GM13976 (cell line): Measurements from ENCODE around the gene MAP3K12.
"Not testable (repeated sequence)": the region's sequence is repeated elsewhere in the genome, so short reads cannot be mapped to it uniquely, and the experiment has no call there.

Experiments
- DNase-seq: peaks from one replicate; pipeline ENCODE4 v3.0.0; 2012; ENCODE audit warnings: low spot score
- in situ Hi-C: fragments of 300-500 bp; cut with MboI; formaldehyde crosslinking; loops from one replicate; pipeline ENCODE4 v1.12.0; 2022; ENCODE audit warnings: low sequenced_read_pairs, mixed read lengths, inconsistent platforms; ENCODE audit not compliant: unreplicated experiment
- TF ChIP-seq, protein P1 (sequence below): IDR thresholded peaks from 2 replicates; pipeline ENCODE4 v1.5.1; 2012; ENCODE audit warnings: borderline replicate concordance, mild to moderate bottlenecking; ENCODE audit not compliant: insufficient read depth; ENCODE audit errors: extremely low read depth, missing control alignments, control extremely low read depth

The MAP3K12 gene

DNA sequence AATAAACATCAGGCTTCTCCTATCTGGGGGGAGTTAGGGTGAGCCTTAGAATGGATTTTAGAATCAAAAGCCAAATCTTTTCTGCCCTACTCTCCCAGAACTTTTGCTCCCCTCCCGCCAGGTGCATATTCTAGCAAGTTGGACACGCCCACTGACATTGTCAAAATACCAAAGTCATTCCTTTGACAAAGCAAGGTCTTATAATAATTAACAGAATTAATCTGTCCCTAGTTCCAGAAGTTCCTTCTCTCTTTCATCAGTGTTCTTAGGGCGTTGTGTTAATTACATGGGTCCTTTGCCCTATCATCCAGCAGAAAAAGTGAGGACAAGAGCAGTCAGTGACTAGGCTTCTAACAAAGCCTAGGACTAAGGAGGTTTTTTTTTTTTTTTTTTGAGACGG lies 55.3 kb downstream of the MAP3K12 start:
- in situ Hi-C loops = no loop called here
- no peak for DNase-seq
- TF ChIP-seq, protein P1, sequence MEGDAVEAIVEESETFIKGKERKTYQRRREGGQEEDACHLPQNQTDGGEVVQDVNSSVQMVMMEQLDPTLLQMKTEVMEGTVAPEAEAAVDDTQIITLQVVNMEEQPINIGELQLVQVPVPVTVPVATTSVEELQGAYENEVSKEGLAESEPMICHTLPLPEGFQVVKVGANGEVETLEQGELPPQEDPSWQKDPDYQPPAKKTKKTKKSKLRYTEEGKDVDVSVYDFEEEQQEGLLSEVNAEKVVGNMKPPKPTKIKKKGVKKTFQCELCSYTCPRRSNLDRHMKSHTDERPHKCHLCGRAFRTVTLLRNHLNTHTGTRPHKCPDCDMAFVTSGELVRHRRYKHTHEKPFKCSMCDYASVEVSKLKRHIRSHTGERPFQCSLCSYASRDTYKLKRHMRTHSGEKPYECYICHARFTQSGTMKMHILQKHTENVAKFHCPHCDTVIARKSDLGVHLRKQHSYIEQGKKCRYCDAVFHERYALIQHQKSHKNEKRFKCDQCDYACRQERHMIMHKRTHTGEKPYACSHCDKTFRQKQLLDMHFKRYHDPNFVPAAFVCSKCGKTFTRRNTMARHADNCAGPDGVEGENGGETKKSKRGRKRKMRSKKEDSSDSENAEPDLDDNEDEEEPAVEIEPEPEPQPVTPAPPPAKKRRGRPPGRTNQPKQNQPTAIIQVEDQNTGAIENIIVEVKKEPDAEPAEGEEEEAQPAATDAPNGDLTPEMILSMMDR = no peak

DNA sequence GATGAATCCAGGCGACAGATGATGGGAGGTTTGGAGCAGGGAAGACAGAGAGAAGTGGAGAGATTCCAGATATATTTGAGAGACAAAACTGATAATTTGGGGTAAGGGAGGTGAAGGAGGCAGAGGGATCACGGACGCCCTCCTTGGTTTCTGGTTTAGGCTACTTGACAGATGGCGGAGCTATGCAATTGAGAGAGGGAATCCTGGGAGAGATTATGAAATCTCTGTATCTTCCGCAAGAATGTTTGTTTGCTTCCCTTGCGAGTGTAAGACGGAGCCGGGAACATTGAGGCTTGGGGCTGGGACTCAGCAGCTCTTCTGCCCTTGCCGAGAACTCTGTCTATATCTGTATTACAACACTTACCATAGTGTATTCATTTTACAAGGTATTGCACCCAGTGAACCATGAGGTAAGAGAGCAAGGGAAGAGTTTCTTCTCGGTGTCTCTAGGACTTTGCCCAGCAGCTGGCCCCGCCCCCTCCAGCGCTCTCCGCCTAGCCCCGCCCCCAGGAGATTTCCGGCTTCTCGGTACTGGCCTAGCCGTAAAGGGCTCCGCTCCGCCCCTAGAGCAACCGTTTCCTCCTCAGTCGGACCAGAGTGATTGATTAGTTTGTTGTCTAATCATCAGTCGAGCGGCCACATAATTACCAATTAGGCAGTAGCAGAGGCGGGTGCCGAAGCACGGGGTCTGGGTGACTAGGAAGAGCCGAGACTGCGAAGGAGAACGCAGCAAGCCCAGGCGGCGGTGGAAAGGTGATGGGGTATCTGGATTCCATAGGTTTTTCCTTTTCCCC lies 58.0 kb downstream of the MAP3K12 start, which contains the start of gene PRR13:
TSS of gene PRR13 (plus strand) at position 695 of the 794 bp plus-strand sequence. CDS start 981 bp downstream, outside the sequence.
- in situ Hi-C loops = no loop called here
- peak; percentile 97 for DNase-seq
- TF ChIP-seq, protein P1 = no peak

DNA sequence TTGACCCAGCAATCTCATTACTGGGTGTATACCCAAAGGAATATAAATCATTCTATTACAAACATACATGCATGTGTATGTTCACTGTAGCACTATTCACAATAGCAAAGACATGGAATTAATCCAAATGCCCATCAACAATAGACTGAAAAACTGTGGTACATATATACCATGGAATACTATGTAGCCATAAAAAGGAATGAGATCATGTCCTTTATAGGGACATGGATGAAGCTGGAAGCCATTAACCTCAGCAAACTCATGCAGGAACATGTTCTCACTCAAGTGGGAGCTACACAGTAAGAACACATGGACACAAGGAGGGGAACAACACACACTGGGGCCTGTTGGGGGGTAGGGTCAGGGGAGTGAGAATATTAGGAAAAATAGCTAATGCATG lies 59.7 kb downstream of the MAP3K12 start:
- in situ Hi-C loops, DNase-seq: not testable (repeated sequence)

DNA sequence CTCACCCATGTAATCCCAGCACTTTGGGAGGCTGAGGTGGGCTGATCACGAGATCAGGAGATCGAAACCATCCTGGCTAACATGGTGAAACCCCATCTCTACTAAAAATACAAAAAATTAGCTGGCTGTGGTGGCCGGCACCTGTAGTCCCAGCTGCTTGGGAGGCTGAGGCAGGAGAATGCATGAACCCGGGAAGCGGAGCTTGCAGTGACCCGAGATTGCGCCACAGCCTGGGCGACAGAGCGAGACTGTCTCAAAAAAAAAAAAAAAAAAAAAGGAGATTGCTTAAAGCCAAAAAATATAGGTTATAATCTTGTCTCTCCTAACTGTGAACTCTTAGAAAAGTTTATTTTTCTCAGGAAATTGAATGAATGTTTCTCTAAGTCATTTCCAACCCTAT lies 63.9 kb downstream of the MAP3K12 start:
- in situ Hi-C loops, DNase-seq: not testable (repeated sequence)

DNA sequence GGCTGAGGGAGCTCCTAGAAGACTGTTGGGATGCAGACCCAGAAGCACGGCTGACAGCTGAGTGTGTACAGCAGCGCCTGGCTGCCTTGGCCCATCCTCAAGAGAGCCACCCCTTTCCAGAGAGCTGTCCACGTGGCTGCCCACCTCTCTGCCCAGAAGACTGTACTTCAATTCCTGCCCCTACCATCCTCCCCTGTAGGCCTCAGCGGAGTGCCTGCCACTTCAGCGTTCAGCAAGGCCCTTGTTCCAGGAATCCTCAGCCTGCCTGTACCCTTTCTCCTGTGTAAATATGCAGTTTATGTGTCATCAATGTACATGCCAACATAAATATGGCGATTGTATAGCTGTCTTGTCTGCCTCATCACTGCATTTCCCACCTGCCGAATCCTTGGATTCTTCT lies 68.1 kb downstream of the MAP3K12 start:
- TF ChIP-seq, protein P1 = no peak
- in situ Hi-C loops = no loop called here
- no peak for DNase-seq

DNA sequence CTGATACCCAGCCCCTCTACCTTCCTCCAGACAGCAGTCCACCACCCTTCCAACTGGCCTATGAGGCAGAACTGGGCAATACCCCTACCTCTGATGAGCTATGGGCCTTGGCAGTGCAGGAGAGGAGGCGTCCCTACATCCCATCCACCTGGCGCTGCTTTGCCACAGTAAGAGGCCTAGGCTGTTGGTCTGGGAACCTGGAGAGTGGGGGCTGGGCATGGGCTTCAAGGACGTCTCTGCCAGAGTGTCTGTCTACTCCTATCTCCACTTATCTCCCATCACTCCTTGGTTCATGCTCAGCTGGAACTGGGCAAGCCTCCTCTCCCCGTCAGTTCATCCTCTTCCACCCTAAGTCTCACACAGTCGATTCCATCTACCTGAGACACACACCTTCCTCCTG lies 69.1 kb downstream of the MAP3K12 start:
- no peak for DNase-seq
- in situ Hi-C loops = no loop called here
- TF ChIP-seq, protein P1 = no peak
